GM18907 (cell line): ENCODE measurements around the gene HDLBP.

Experiments used
- ATAC-seq: cut with Tn5 transposase; IDR thresholded peaks from one replicate; pipeline ENCODE4 v1.9.1; 2021; ENCODE audit warnings: mild to moderate bottlenecking, moderate library complexity; ENCODE audit not compliant: unreplicated experiment

HDLBP gene

GRCh38 chr2:241230435-241230834, 85.0 kb downstream of the HDLBP start:
- ATAC-seq = no peak

- no peak for ATAC-seq
Observed at GRCh38 chr2:241229563-241230401, 85.7 kb downstream of the HDLBP start.

DNA sequence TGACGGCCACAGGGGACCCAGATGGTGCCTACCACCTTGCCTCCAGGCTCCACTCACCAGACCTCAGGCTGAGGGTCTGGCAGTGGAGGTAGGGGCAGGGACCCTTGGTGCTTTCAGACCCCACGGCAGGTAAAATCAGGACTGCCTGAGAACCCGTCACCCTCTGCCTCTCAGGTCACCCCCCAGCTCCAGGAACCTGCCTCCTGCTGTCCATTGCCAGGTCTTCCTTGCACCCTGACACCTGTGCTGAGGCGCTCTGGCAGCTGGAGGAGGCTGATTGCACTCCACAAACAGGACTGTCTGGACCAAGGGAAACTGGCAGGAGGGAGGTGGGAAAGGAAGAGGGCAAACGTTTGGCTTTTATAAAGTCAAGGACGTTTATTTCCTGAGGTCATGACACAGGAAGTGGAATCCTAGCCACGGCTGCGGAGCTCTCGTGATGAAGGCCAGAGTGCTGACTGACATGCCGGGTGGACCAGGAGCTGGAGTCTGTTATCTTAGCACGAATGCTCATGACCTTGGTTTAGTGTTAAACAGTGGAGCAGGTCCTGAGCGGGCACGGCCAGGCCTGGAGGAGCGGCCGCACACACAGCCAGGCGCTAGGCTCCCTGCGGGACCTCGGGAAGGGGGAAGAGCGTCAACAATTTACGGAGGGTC, 86.5 kb downstream of the HDLBP start:
- ATAC-seq = no peak

DNA sequence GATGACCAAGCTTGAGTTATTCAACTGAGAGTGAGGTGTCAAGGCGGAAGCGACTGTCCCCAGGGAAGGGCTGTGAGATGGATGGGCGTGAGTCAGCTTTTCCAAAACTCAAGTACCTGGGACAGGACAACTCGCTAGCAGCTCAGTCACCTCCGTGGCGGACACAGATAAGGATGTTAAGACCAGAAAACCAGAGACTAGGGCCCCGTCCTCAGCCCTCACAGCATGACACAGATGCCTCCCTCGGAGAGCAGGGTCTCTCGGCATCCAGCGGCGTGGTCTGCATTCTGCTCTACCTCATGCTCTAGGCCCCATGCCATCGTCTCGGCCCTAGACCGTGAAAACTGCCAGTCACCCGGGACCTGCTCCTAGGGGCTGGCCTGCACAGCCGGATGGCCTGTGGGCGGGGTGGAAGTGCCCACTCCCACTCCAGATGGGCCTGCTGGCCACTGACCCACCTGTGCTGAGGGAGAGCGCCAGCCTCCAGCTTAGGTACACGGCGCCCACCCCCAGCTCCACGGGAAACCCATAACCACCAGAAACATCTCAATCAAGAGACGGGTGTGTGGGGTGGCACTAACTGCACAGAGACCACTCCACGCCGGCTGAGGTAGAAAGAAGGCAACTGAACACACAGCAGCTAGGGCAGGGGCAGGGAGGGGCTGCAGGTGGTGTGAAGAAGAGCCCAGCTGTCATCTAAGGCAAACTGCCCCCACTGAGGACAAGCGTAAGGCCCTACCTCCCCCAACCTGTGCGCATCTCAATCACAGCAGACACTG, 87.2 kb downstream of the HDLBP start:
- no peak for ATAC-seq

- no peak for ATAC-seq
Observed at GRCh38 chr2:241227594-241227993, 87.9 kb downstream of the HDLBP start.

DNA sequence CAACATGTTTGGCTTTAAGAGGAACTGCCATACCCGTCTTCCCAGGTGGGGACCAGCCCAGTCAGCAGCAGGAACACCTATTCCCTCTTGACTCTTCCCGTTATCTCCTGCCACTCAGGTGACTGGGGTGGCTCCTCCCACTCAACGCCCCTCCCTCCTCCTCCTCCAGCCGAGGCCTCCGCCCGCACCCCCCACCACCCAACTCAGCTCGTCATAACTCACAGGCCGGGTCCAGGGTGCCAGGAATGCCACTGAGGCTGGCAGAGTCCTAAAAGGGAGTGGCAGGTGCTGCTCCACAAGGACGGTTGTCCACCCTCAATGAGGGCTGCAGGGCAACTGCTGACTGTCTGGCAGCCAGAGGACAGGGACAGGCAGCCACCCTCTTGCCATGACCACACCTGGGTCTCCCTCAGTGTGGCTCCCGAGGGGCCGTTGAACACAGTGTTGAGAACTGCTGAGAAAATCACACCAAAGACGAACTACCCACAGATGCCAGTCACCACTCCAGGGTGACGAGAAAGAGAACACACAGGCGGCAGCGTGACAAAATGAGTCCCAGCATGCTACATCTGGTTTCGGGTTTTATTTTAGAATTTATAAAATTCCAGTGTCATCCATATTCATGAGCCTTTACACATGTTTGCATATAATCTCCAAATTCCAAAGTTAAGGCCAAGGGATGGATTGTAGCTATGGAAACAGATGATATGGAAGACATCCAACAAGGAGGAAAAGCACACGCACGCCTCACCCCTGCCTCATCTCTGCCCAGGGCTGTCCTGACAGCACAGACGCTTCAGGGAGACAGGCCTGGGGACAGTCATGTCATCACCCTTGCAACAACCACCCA, 88.5 kb downstream of the HDLBP start:
- ATAC-seq = no peak

- no peak for ATAC-seq
Observed at GRCh38 chr2:241225983-241226382, 89.5 kb downstream of the HDLBP start.

DNA sequence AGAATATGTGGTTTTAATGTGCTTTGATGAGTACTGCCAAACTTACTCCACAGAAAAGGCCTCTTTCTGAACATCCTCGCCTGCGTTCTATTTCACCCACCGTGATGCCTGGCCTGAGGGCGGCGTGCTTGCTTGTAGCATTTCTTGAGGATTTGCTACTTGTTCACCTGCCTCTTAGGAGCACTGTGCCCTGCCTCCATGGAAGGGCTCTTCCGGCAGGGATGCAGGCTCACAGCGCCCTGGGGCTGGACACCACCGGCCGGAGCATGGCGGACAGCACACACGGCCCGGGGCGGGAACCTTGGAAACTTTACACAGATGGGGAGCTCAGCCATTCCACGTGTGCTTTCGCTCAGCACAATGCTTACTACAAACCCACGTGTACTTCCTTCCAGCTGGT, 89.9 kb downstream of the HDLBP start:
- no peak for ATAC-seq

GRCh38 chr2:241224851-241225438, 90.5 kb downstream of the HDLBP start:
- ATAC-seq = no peak

DNA sequence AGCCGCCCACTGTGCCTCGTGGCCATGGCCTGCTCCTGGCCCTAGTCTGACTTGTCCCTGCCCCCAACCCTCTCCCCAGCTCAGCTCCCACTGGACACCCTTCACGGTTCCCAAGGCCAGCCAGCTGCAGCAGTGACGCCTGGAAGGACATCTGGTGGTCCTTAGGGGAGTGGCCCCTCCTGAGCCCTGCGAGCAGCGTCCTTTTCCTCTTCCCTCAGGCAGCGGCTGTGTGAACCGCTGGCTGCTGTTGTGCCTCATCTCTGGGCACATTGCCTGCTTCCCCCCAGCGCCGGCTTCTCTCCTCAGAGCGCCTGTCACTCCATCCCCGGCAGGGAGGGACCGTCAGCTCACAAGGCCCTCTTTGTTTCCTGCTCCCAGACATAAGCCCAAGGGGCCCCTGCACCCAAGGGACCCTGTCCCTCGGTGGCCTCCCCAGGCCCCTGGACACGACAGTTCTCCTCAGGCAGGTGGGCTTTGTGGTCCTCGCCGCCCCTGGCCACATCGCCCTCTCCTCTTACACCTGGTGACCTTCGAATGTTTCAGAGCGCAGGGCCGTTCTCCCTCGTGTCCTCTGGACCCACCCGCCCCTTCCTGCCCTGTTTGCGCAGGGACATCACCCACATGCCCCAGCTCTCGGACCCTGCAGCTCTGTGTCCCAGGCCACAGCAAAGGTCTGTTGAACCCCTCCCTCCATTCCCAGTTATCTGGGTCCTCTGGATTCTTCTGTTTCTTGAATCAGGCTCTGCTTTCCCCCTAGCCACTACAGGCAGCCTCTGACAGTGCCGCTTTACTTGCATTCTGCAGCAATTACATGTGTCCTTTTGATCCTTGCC, 91.2 kb downstream of the HDLBP start:
- ATAC-seq = no peak

- ATAC-seq = no peak
Observed at GRCh38 chr2:241223211-241224017, 92.1 kb downstream of the HDLBP start.

GRCh38 chr2:241219856-241220356, 95.6 kb downstream of the HDLBP start:
- ATAC-seq = no peak

DNA sequence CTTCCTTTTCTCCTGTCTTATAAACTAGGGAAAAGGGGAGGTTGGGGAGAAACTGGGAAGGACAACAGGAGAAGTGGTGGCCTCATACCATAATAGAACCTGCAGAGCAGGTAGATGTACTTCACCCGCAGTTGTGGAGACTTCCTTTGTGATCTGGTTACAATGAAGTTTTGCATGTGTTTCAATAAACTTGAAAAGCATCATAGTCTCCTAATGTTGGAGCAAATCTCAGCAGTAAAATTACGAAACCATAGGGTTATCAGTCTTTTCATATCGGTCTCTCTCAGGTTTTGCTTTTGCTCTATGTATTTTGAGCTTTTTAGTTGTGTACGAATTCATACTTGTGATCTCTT, 96.5 kb downstream of the HDLBP start:
- no peak for ATAC-seq

GRCh38 chr2:241218131-241219029, 97.1 kb downstream of the HDLBP start:
- ATAC-seq = no peak

GRCh38 chr2:241217320-241218031, 98.0 kb downstream of the HDLBP start:
- ATAC-seq = peak; percentile 58

- ATAC-seq = no peak
Observed at GRCh38 chr2:241216211-241216761, 99.2 kb downstream of the HDLBP start.

DNA sequence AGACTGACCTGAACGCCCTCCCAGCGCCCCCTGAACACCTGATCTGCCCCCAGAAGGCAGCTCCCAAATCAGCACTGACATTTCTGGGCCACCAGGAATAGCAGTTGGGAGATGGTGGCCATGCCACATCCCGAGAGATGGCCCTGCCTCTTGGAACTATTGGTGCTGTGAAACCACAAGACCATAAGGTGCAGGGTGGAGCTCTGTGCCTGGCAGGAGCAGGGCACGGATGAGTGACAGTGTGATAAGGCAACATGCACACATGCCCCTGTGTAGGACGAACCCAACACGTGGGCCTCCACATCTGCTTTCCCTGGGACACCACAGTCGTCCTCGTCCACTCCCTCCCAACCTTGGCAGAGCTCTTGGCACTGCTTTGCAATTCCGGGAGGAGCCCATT, 100.1 kb downstream of the HDLBP start:
- no peak for ATAC-seq
